ENCODE data around the gene TMEM178B.
"Not testable (repeated sequence)": the region's sequence is repeated elsewhere in the genome, so short reads cannot be mapped to it uniquely, and the experiment has no call there.

DNA sequence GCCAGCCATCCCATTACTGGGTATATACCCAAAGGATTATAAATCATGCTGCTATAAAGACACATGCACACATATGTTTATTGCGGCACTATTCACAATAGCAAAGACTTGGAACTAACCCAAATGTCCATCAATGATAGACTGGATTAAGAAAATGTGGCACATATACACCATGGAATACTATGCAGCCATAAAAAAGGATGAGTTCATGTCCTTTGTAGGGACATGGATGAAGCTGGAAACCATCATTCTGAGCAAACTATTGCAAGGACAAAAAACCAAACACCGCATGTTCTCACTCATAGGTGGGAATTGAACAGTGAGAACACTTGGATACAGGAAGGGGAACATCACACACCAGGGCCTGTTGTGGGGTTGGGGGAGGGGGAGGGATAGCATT is 15.6 kb downstream of the TMEM178B start:
- TF ChIP-seq, protein P1, sequence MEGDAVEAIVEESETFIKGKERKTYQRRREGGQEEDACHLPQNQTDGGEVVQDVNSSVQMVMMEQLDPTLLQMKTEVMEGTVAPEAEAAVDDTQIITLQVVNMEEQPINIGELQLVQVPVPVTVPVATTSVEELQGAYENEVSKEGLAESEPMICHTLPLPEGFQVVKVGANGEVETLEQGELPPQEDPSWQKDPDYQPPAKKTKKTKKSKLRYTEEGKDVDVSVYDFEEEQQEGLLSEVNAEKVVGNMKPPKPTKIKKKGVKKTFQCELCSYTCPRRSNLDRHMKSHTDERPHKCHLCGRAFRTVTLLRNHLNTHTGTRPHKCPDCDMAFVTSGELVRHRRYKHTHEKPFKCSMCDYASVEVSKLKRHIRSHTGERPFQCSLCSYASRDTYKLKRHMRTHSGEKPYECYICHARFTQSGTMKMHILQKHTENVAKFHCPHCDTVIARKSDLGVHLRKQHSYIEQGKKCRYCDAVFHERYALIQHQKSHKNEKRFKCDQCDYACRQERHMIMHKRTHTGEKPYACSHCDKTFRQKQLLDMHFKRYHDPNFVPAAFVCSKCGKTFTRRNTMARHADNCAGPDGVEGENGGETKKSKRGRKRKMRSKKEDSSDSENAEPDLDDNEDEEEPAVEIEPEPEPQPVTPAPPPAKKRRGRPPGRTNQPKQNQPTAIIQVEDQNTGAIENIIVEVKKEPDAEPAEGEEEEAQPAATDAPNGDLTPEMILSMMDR (conservative IDR thresholded peaks at IDR 0.05 in 1 of 2, IDR thresholded peaks at IDR 0.05 in 1 of 2; ENCODE audit: extremely low read depth in 1 of 2, insufficient read depth in 1 of 2, low read depth in 1 of 2, low read length in 2 of 2) = not testable (repeated sequence)
- TF ChIP-seq EZH2 (IDR thresholded peaks at IDR 0.05; ENCODE audit: borderline replicate concordance, low read length) = not testable (repeated sequence)
